Kasumi-1 (cell line): ENCODE results near the gene GAS2L2.
A peak's percentile ranks its signal among the peaks of the same experiment; 100 is the strongest.

Source experiments
- DNase-seq, 2 experiments: peaks; one replicate each; lab custom pipeline; 2025; lab: John Stamatoyannopoulos, UW

Gene GAS2L2

GRCh38 chr17:35752945-35753764 lies at the start of gene GAS2L2:
Gene GAS2L2, minus strand, starts transcription at chr17:35753239. Its CDS starts 389 bp downstream, at chr17:35752850.
- no peak for DNase-seq

GRCh38 chr17:35801583-35802224 lies 48.7 kb upstream of the GAS2L2 start:
- peak; percentile 98 to 99 for DNase-seq

- no peak for DNase-seq
These were observed 46.9 kb upstream of the GAS2L2 start for GRCh38 chr17:35799942-35800341.

- no peak for DNase-seq
These were observed 44.9 kb upstream of the GAS2L2 start for GRCh38 chr17:35797918-35798317.

- no peak for DNase-seq
These were observed 44.3 kb upstream of the GAS2L2 start for GRCh38 chr17:35797370-35797769.

GRCh38 chr17:35796942-35797341 lies 43.9 kb upstream of the GAS2L2 start:
- no peak for DNase-seq

- no peak for DNase-seq
These were observed 42.8 kb upstream of the GAS2L2 start for GRCh38 chr17:35795871-35796265.

- peak in 1 of 2 experiments; percentile 18 for DNase-seq
These were observed 42.2 kb upstream of the GAS2L2 start, which contains the start of gene MMP28 for GRCh38 chr17:35795007-35795870. Gene MMP28, minus strand, starts transcription at chr17:35795641. Its CDS starts 264 bp downstream, at chr17:35795377.

- DNase-seq = no peak
These were observed 40.2 kb upstream of the GAS2L2 start for GRCh38 chr17:35793257-35793656.

- DNase-seq = no peak
These were observed 38.8 kb upstream of the GAS2L2 start for GRCh38 chr17:35791681-35792350.

- DNase-seq = no peak
These were observed 37.8 kb upstream of the GAS2L2 start for GRCh38 chr17:35790841-35791240.

GRCh38 chr17:35788477-35789368 lies 35.7 kb upstream of the GAS2L2 start:
- no peak for DNase-seq

- DNase-seq = no peak
These were observed 33.9 kb upstream of the GAS2L2 start for GRCh38 chr17:35786941-35787432.

GRCh38 chr17:35784895-35785294 lies 31.9 kb upstream of the GAS2L2 start:
- no peak for DNase-seq

GRCh38 chr17:35780950-35781349 lies 27.9 kb upstream of the GAS2L2 start:
- no peak for DNase-seq

GRCh38 chr17:35778641-35779196 lies 25.7 kb upstream of the GAS2L2 start:
- DNase-seq = no peak

GRCh38 chr17:35775583-35775982 lies 22.5 kb upstream of the GAS2L2 start:
- peak; percentile 61 to 67 for DNase-seq

GRCh38 chr17:35775039-35775438 lies 22.0 kb upstream of the GAS2L2 start:
- no peak for DNase-seq

GRCh38 chr17:35774499-35774898 lies 21.5 kb upstream of the GAS2L2 start:
- DNase-seq = no peak
